AG04450 (cell line): ENCODE data around the gene ZP1. TPM values are rescaled to one million over a fixed set of nuclear protein-coding genes. Genes with fewer than 3 reads are reported as not detected.
"Not testable (repeated sequence)": the region's sequence is repeated elsewhere in the genome, so short reads cannot be mapped to it uniquely, and the experiment has no call there.

Experiments used
- CTCF ChIA-PET: fragments of 300-600, 350-600 bp; formaldehyde crosslinking; extraction: SDS; loops from one replicate; lab custom pipeline; 2022; ENCODE audit warnings: antibody characterized with exemption, inconsistent platforms; lab: Charles Lee
- POLR2A ChIA-PET: fragments of 350-600 bp; formaldehyde crosslinking; extraction: SDS; loops from one replicate; lab custom pipeline; 2021; ENCODE audit warnings: antibody characterized with exemption, inconsistent platforms; lab: Yijun Ruan, JAX
- DNase-seq: peaks from one replicate; pipeline ENCODE4 v3.0.0-alpha.2; 2011; ENCODE audit warnings: low read depth, low spot score
- H3K27ac ChIP-seq: one replicate; pipeline ENCODE4 v1.5.1; 2012; ENCODE audit warnings: low read depth, low read length, control low read depth
- H3K27me3 ChIP-seq: one replicate; pipeline ENCODE4 v1.6.0; 2012; ENCODE audit warnings: low read length; ENCODE audit not compliant: control insufficient read depth, insufficient read depth
- H3K4me3 ChIP-seq: 2 replicates; pipeline ENCODE4 v1.5.1; 2011; ENCODE audit warnings: mild to moderate bottlenecking, low read depth, low read length, control low read depth
- H3K9me3 ChIP-seq: 2 replicates; pipeline ENCODE4 v1.5.1; 2012; ENCODE audit warnings: low read length; ENCODE audit not compliant: control insufficient read depth, insufficient read depth
- CTCF ChIP-seq: IDR thresholded peaks from 2 replicates; pipeline ENCODE4 v1.5.1; 2011; ENCODE audit warnings: low read depth, low read length, control low read depth, inconsistent platforms
- polyA minus RNA-seq: library from RNA; depleted of rRNA, polyadenylated mRNA; stranded (reverse); fragments of >200 nt; gene quantifications from 2 replicates; pipeline ENCODE4 v1.2.3, GENCODE V29; 2011; rRNA and poly(A)+ RNA removed
- polyA plus RNA-seq: library from polyadenylated mRNA; depleted of rRNA; stranded (reverse); fragments of >200 nt; gene quantifications from 2 replicates; pipeline ENCODE4 v1.2.3, GENCODE V29; 2011; rRNA removed

The ZP1 gene
- polyA plus RNA-seq (0.48 and 0.65 TPM in 2 replicates), polyA minus RNA-seq (0.35 TPM in 1 of 2 replicates, not detected in the other)

- no peak within 1 kb of the TSS for H3K27ac ChIP-seq
- CTCF ChIA-PET = interaction anchor here (0.8 to 1.2 kb wide), 2 partner anchors 20 to 32 kb away, joined by 3 to 4 read pairs; no protein-coding TSS in a partner anchor
- peaks cover 10% of the 10 kb centered on the region for H3K27me3 ChIP-seq
- no peak for DNase-seq
- TF ChIP-seq CTCF = no peak
- H3K4me3 ChIP-seq = no peak within 1 kb of the TSS
- H3K9me3 ChIP-seq = no peaks in the 10 kb centered on the region; the same call in 1 of the 2 replicates
- POLR2A ChIA-PET = no interaction called here
Observed at GRCh38 chr11:60866911-60867870, at the start of gene ZP1. Gene ZP1 (plus strand): TSS chr11:60867542. CDS start chr11:60867562, 20 bp downstream.

- H3K27me3 ChIP-seq = peaks cover 19% of the 10 kb centered on the region
- peaks cover 6% of the 10 kb centered on the region; the same call in 1 of the 2 replicates for H3K9me3 ChIP-seq
- no peak for TF ChIP-seq CTCF
- no peak overlapping the region for H3K27ac ChIP-seq
- no peak overlapping the region for H3K4me3 ChIP-seq
- CTCF ChIA-PET = no interaction called here
- no peak for DNase-seq
- POLR2A ChIA-PET = no interaction called here
Observed at GRCh38 chr11:60818057-60818456, 49.3 kb upstream of the ZP1 start.

GRCh38 chr11:60821827-60822599 is 45.3 kb upstream of the ZP1 start:
- H3K27me3 ChIP-seq = peaks cover 19% of the 10 kb centered on the region
- peaks cover under 1% of the 10 kb centered on the region; the same call in 1 of the 2 replicates for H3K9me3 ChIP-seq
- ChIA-PET CTCF (interaction anchor here (0.6 to 3.4 kb wide), 2 partner anchors 66 to 288 kb away, joined by 5 to 13 read pairs; no protein-coding TSS in a partner anchor), POLR2A (no interaction called here)
- H3K4me3 ChIP-seq = no peak overlapping the region
- TF ChIP-seq CTCF = no peak
- no peak for DNase-seq
- H3K27ac ChIP-seq = no peak overlapping the region

GRCh38 chr11:60823745-60824306 is 43.5 kb upstream of the ZP1 start:
- POLR2A ChIA-PET, H3K27ac ChIP-seq, H3K4me3 ChIP-seq, DNase-seq, H3K9me3 ChIP-seq: not testable (repeated sequence)
- CTCF ChIA-PET = interaction anchor here (1.4 to 17.5 kb wide), 2 partner anchors 65 to 76 kb away, joined by 4 to 317 read pairs; no protein-coding TSS in a partner anchor
- H3K27me3 ChIP-seq = peaks cover 29% of the 10 kb centered on the region

- TF ChIP-seq CTCF = no peak
- no peak overlapping the region for H3K4me3 ChIP-seq
- no peak overlapping the region for H3K27ac ChIP-seq
- no peak for DNase-seq
- H3K9me3 ChIP-seq = no peaks in the 10 kb centered on the region
- peaks cover 31% of the 10 kb centered on the region for H3K27me3 ChIP-seq
- POLR2A ChIA-PET = no interaction called here
- CTCF ChIA-PET = interaction anchor here (1.0 to 17.5 kb wide), 3 partner anchors 62 to 75 kb away, joined by 3 to 317 read pairs (median 4); no protein-coding TSS in a partner anchor
Observed at GRCh38 chr11:60825118-60825517, 42.2 kb upstream of the ZP1 start.
